B cell (primary cell): ENCODE results near the gene SLC26A8. TPM values are rescaled to one million over a fixed set of nuclear protein-coding genes. Genes with fewer than 3 reads are reported as not detected.

Source experiments
- ATAC-seq: fragments of 200-7000 bp; cut with Tn5 transposase; one replicate; pipeline ENCODE4 v1.10.0; 2021; ENCODE audit warnings: low read depth, mild to moderate bottlenecking, moderate number of reproducible peaks, moderate library complexity
- CTCF ChIA-PET: fragments of 350-600 bp; sonication (Branson Sonifier 250); formaldehyde crosslinking; loops from one replicate; lab custom pipeline; 2021; ENCODE audit warnings: antibody characterized with exemption, inconsistent platforms; lab: Charles Lee
- POLR2A ChIA-PET: fragments of 350-600 bp; sonication (Branson Sonifier 250); formaldehyde crosslinking; loops from one replicate; lab custom pipeline; 2021; ENCODE audit warnings: antibody characterized with exemption; lab: Charles Lee
- DNase-seq: peaks from one replicate; pipeline ENCODE4 v3.0.0; 2013
- H2AFZ ChIP-seq: 2 replicates; pipeline ENCODE4 v1.6.1; 2012; ENCODE audit warnings: mild to moderate bottlenecking, low read depth, low read length; ENCODE audit not compliant: insufficient read depth, poor library complexity, severe bottlenecking
- H3K27ac ChIP-seq, 2 donors: 1 replicate in 1 of 2; 2 replicates in 1 of 2; pipeline ENCODE4 v1.5.1; 2012 to 2013; ENCODE audit warnings: low read length in 2 of 2, mild to moderate bottlenecking in 2 of 2, moderate library complexity in 1 of 2
- H3K27me3 ChIP-seq, 4 experiments: fragments of 200-600 bp in 1 of 4; sonication (generic) in 1 of 4; replicated peaks in 1 of 4; 1 replicate in 2 of 4; 2 replicates in 2 of 4; pipeline versions ENCODE4 v1.6.1 to v1.7.0; 2013 to 2016; ENCODE audit warnings: low read length in 3 of 4, mild to moderate bottlenecking in 2 of 4, mixed read lengths in 1 of 4, moderate library complexity in 1 of 4; ENCODE audit not compliant: insufficient read depth in 4 of 4, control insufficient read depth in 3 of 4; ENCODE audit errors: control extremely low read depth in 1 of 4
- H3K36me3 ChIP-seq, 2 experiments: replicated peaks in 1 of 2; 1 replicate in 1 of 2; 2 replicates in 1 of 2; pipeline versions ENCODE4 v1.6.1 to v1.7.1; 2013; ENCODE audit warnings: low read length in 1 of 2; ENCODE audit not compliant: insufficient read depth in 2 of 2, control insufficient read depth in 1 of 2; ENCODE audit errors: control extremely low read depth in 1 of 2, extremely low read depth in 1 of 2
- H3K4me1 ChIP-seq, 2 donors: fragments of 200-600 bp in 1 of 2; sonication (generic) in 1 of 2; 1 replicate in 1 of 2; 2 replicates in 1 of 2; pipeline versions ENCODE4 v1.5.1 to v1.6.1; 2013 to 2017; ENCODE audit warnings: low read length in 2 of 2; ENCODE audit not compliant: control insufficient read depth in 2 of 2, insufficient read depth in 2 of 2
- H3K4me2 ChIP-seq: replicated peaks from 2 replicates; pipeline ENCODE3; 2012; ENCODE audit warnings: mild to moderate bottlenecking, low read depth, low read length; ENCODE audit not compliant: poor library complexity, severe bottlenecking
- H3K4me3 ChIP-seq, 5 experiments: fragments of 200-600 bp in 1 of 5; sonication (generic) in 1 of 5; 1 replicate in 3 of 5; 2 replicates in 2 of 5; pipeline versions ENCODE4 v1.5.1 to v1.7.0; 2011 to 2016; ENCODE audit warnings: low read length in 4 of 5, mild to moderate bottlenecking in 4 of 5, low read depth in 2 of 5, control low read depth in 1 of 5, moderate library complexity in 1 of 5; ENCODE audit not compliant: insufficient read depth in 1 of 5; ENCODE audit errors: control extremely low read depth in 1 of 5, extremely low read depth in 1 of 5
- H3K79me2 ChIP-seq: fragments of 200-600 bp; sonication (generic); one replicate; pipeline ENCODE4 v1.6.0; 2016; ENCODE audit warnings: low read length; ENCODE audit not compliant: control insufficient read depth, insufficient read depth
- H3K9ac ChIP-seq: fragments of 200-600 bp; sonication (generic); 2 replicates; pipeline ENCODE4 v1.6.1; 2017; ENCODE audit warnings: mild to moderate bottlenecking, low read length, moderate library complexity
- H3K9me3 ChIP-seq, 3 donors: one replicate each; pipeline versions ENCODE4 v1.6.1 to v1.7.1; 2013; ENCODE audit warnings: low read length in 2 of 3; ENCODE audit not compliant: control insufficient read depth in 2 of 3, insufficient read depth in 1 of 3; ENCODE audit errors: control extremely low read depth in 1 of 3
- H4K20me1 ChIP-seq: 2 replicates; pipeline ENCODE4 v1.6.0; 2012; ENCODE audit warnings: mild to moderate bottlenecking, low read length; ENCODE audit not compliant: insufficient read depth, control insufficient read depth, poor library complexity, severe bottlenecking
- H3K27ac Mint-ChIP-seq: one replicate; pipeline ENCODE4 v1.8.0; 2021; ENCODE audit warnings: mixed read lengths
- H3K27me3 Mint-ChIP-seq: one replicate; pipeline ENCODE4 v1.8.0; 2021; ENCODE audit warnings: mixed read lengths
- H3K4me1 Mint-ChIP-seq: one replicate; pipeline ENCODE4 v1.8.0; 2021; ENCODE audit warnings: mixed read lengths
- H3K4me3 Mint-ChIP-seq: one replicate; pipeline ENCODE4 v1.8.0; 2021; ENCODE audit warnings: mixed read lengths
- H3K9me3 Mint-ChIP-seq: one replicate; pipeline ENCODE4 v1.8.0; 2022; ENCODE audit warnings: mixed read lengths; ENCODE audit not compliant: insufficient read depth
- CTCF ChIP-seq: fragments of 200-600 bp; IDR thresholded peaks from one replicate; pipeline ENCODE4 v1.8.0; 2022; ENCODE audit warnings: antibody characterized with exemption, mild to moderate bottlenecking
- EZH2 ChIP-seq: IDR thresholded peaks from 2 replicates; pipeline ENCODE4 v1.6.1; 2012; ENCODE audit warnings: borderline replicate concordance, low read depth, mild to moderate bottlenecking, moderate library complexity, low read length; ENCODE audit not compliant: insufficient read depth, poor library complexity, severe bottlenecking
- WGBS: methylation state at CpG from one replicate; pipeline ENCODE4 v1.1.5; 2013; ENCODE audit warnings: missing lambda C conversion rate; ENCODE audit not compliant: insufficient coverage; 5-methylcytosine and 5-hydroxymethylcytosine counted together
- intact Hi-C: fragments of 100-400 bp; cut with micrococcal nuclease; formaldehyde crosslinking; loops from one replicate; pipeline ENCODE4 v1.10.0; 2022
- polyA plus RNA-seq: library from polyadenylated mRNA; depleted of rRNA; stranded (reverse); fragments of >200 nt; gene quantifications from 2 replicates; pipeline ENCODE4 v1.2.3, GENCODE V29; 2012
- total RNA-seq, 2 donors: library from RNA; stranded (reverse); fragments of 120-200 nt in 1 of 2; gene quantifications; 1 replicate in 1 of 2; 2 replicates in 1 of 2; pipeline versions ENCODE4 v1.2.3 to v1.2.4, GENCODE V29; 2013 to 2022

Gene SLC26A8
- total and polyA plus RNA-seq, 2 donors (not counting 1 experiment from before 2014, with no cell fraction given): 0.01 TPM; not detected in 1

DNA sequence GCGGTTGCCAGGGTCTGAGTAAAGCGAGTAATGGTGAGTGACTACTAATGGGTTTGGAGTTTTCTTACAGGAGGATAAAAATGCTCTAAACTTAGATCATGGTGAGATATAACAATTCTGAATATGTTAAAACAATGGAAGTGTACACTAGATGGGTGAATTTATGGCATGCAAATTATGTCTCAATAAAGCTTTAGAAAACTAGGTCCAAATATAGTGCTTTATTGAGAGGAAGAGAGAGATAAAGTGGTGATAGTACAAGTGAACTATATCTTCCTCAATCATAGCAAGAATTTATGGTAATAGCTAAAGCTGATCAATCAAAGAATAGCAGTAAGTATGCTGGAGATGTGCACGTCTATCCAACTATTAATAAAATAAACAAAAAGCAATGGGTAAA is 127.4 kb downstream of the SLC26A8 start:
- H3K4me1 ChIP-seq: no peaks in the 10 kb centered on the region
- intact Hi-C loops: no loop called here
- H3K4me3 Mint-ChIP-seq: no peak overlapping the region
- no peak overlapping the region for H3K9ac ChIP-seq
- no peaks in the 10 kb centered on the region for H3K27me3 ChIP-seq
- no peak overlapping the region for H3K27ac Mint-ChIP-seq
- CTCF ChIA-PET: no interaction called here
- no peaks in the 10 kb centered on the region for H3K9me3 ChIP-seq
- H4K20me1 ChIP-seq: peaks cover 10% of the 10 kb centered on the region
- no peaks in the 10 kb centered on the region for H3K27me3 Mint-ChIP-seq
- peaks cover 0 to 8% of the 10 kb centered on the region in 2 experiments for H3K36me3 ChIP-seq
- no peak for TF ChIP-seq EZH2
- TF ChIP-seq CTCF: no peak
- H3K79me2 ChIP-seq: peaks cover 75% of the 10 kb centered on the region
- ATAC-seq (no peak), DNase-seq (no peak)
- H3K4me2 ChIP-seq: no peak overlapping the region
- 92% methylated on average over 2 of the region's 3 CpGs for WGBS
- H2AFZ ChIP-seq: no peak overlapping the region
- POLR2A ChIA-PET: no interaction called here
- no peak overlapping the region for H3K4me3 ChIP-seq
- H3K27ac ChIP-seq: no peak overlapping the region
- H3K4me1 Mint-ChIP-seq: peaks cover 21% of the 10 kb centered on the region
- no peaks in the 10 kb centered on the region for H3K9me3 Mint-ChIP-seq

DNA sequence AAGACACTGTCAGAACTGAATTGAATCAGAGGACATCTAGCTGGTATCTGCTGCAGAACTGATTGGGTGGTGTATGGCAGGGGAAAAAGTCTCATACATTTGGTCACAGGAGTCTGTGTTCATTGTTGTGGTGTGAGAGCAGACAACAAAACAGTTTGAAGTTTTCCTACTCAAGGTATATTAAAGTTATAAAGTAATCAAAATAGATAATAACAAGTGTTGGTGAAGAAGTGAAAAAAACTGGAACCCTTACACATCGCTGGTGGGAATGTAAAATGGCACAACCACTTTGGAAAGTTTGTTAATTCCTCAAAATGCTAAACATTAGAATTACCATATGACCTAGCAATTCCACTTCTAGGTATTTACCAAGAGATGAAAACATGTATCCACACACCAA is 128.2 kb downstream of the SLC26A8 start:
- Histone ChIP-seq H3K27me3 (no peaks in the 10 kb centered on the region), H3K4me2 (no peak overlapping the region), H3K36me3 (peaks cover 0 to 8% of the 10 kb centered on the region in 2 experiments), H3K4me3 (no peak overlapping the region), H2AFZ (no peak overlapping the region), H4K20me1 (peaks cover 10% of the 10 kb centered on the region), H3K9ac (no peak overlapping the region), H3K27ac (no peak overlapping the region), H3K4me1 (no peaks in the 10 kb centered on the region), H3K79me2 (peaks cover 69% of the 10 kb centered on the region), H3K9me3 (no peaks in the 10 kb centered on the region)
- DNase-seq (no peak), ATAC-seq (no peak)
- CTCF ChIA-PET: no interaction called here
- TF ChIP-seq CTCF: no peak
- TF ChIP-seq EZH2: no peak
- no peak overlapping the region for H3K27ac Mint-ChIP-seq
- H3K4me1 Mint-ChIP-seq: peaks cover 21% of the 10 kb centered on the region
- H3K9me3 Mint-ChIP-seq: no peaks in the 10 kb centered on the region
- no CpG with 5 or more reads among the region's 1 CpG for WGBS
- H3K4me3 Mint-ChIP-seq: no peak overlapping the region
- no peaks in the 10 kb centered on the region for H3K27me3 Mint-ChIP-seq
- intact Hi-C loops: no loop called here
- POLR2A ChIA-PET: no interaction called here
